GM12878 (cell line): Measurements from ENCODE around the gene TMEM250. TPM values are rescaled to one million over a fixed set of nuclear protein-coding genes. Genes with fewer than 3 reads are reported as not detected.

Experiments
- ATAC-seq: fragments of 200-7000 bp; cut with Tn5 transposase; 3 replicates; pipeline ENCODE4 v1.9.1; 2020; ENCODE audit warnings: mild to moderate bottlenecking, moderate library complexity
- BruUV-seq: library from RNA; stranded (reverse); fragments of 400-500 nt; replicated peaks from 2 replicates; lab custom pipeline; 2021; lab: Mats Ljungman, UMichigan
- CTCF ChIA-PET: fragments of 300-600 bp; sonication (Branson Sonifier 250); formaldehyde crosslinking; extraction: SDS; loops from one replicate; lab custom pipeline; 2021; ENCODE audit warnings: inconsistent platforms; lab: Yijun Ruan, JAX
- POLR2A ChIA-PET: fragments of 350-600 bp; formaldehyde crosslinking; extraction: SDS; loops from one replicate; lab custom pipeline; 2021; ENCODE audit warnings: inconsistent platforms; lab: Charles Lee
- RAD21 ChIA-PET: fragments of 300-600 bp; sonication (Branson Sonifier 250); formaldehyde crosslinking; loops from one replicate; lab custom pipeline; 2023; ENCODE audit warnings: antibody characterized with exemption; ENCODE audit not compliant: unreplicated experiment; lab: Charles Lee
- SMC1A ChIA-PET: fragments of 300-600 bp; sonication (Branson Sonifier 250); formaldehyde crosslinking; loops from one replicate; lab custom pipeline; 2023; ENCODE audit not compliant: unreplicated experiment, uncharacterized antibody; lab: Charles Lee
- DNase-seq: peaks from one replicate; pipeline ENCODE4 v3.0.0-alpha.2; 2011; ENCODE audit warnings: low read depth, low spot score
- FAIRE-seq: peaks from 3 replicates; lab custom pipeline; 2011; peaks lifted over from hg19 to GRCh38; lab: Jason Lieb, UNC
- H2AFZ ChIP-seq: 2 replicates; pipeline ENCODE4 v1.6.0; 2011; ENCODE audit warnings: low read depth, low read length, control low read depth; ENCODE audit not compliant: control insufficient read depth
- H3K27ac ChIP-seq: 2 replicates; pipeline ENCODE4 v1.5.1; 2011; ENCODE audit warnings: control low read depth; ENCODE audit not compliant: control insufficient read depth, insufficient read depth
- H3K27me3 ChIP-seq, 2 experiments: replicated peaks in 1 of 2; 2 replicates each; pipeline versions ENCODE4 v1.6.0 to v1.6.1; 2011; ENCODE audit warnings: low read length in 1 of 2; ENCODE audit not compliant: control insufficient read depth in 2 of 2, insufficient read depth in 2 of 2
- H3K36me3 ChIP-seq, 2 experiments: 2 replicates each; pipeline ENCODE4 v1.5.1; 2011; ENCODE audit warnings: low read length in 1 of 2; ENCODE audit not compliant: control insufficient read depth in 2 of 2, insufficient read depth in 2 of 2
- H3K4me1 ChIP-seq: 2 replicates; pipeline ENCODE4 v1.6.1; 2011; ENCODE audit warnings: mild to moderate bottlenecking, low read length, moderate library complexity, mixed read lengths; ENCODE audit not compliant: control insufficient read depth, insufficient read depth
- H3K4me2 ChIP-seq: 2 replicates; pipeline ENCODE4 v1.6.0; 2011; ENCODE audit warnings: control low read depth; ENCODE audit not compliant: control insufficient read depth, insufficient read depth
- H3K4me3 ChIP-seq: fragments of 200-600 bp; sonication (generic); 2 replicates; pipeline ENCODE4 v1.5.1; 2016
- H3K79me2 ChIP-seq: 2 replicates; pipeline ENCODE4 v1.6.0; 2011; ENCODE audit warnings: low read length; ENCODE audit not compliant: control insufficient read depth, insufficient read depth
- H3K9ac ChIP-seq: 2 replicates; pipeline ENCODE4 v1.8.0; 2011; ENCODE audit warnings: low read length, control low read depth, mixed read lengths; ENCODE audit not compliant: control insufficient read depth, insufficient read depth
- H3K9me3 ChIP-seq: replicated peaks from 3 replicates; pipeline ENCODE4 v1.5.1; 2011; ENCODE audit warnings: mild to moderate bottlenecking, low read length; ENCODE audit not compliant: control insufficient read depth, insufficient read depth
- H4K20me1 ChIP-seq: 2 replicates; pipeline ENCODE4 v1.6.0; 2011; ENCODE audit not compliant: control insufficient read depth, insufficient read depth
- ASH2L ChIP-seq: fragments of 300-600, 200-600 bp; sonication (generic); IDR thresholded peaks from 2 replicates; pipeline ENCODE4 v1.6.1; 2017; ENCODE audit warnings: low read depth, mild to moderate bottlenecking, borderline replicate concordance
- EED ChIP-seq: sonication (generic); IDR thresholded peaks from 2 replicates; pipeline ENCODE4 v1.6.1; 2016; ENCODE audit warnings: antibody characterized with exemption, low read depth
- EP300 ChIP-seq, 2 experiments: fragments of 150-350 bp in 1 of 2; IDR thresholded peaks; 2 replicates each; pipeline ENCODE4 v1.6.1; 2011 to 2012; ENCODE audit warnings: low read depth in 2 of 2, low read length in 2 of 2, borderline replicate concordance in 1 of 2, improper control_type of control experiment in 1 of 2, inconsistent platforms in 1 of 2; ENCODE audit not compliant: control insufficient read depth in 1 of 2
- ETV6 ChIP-seq, 2 experiments: fragments of 450-650 bp in 1 of 2; IDR thresholded peaks in 1 of 2; conservative IDR thresholded peaks in 1 of 2; 2 replicates each; pipeline ENCODE4 v1.6.1; 2014; ENCODE audit warnings: antibody characterized with exemption in 1 of 2, borderline replicate concordance in 1 of 2, low read depth in 1 of 2, mild to moderate bottlenecking in 1 of 2, moderate library complexity in 1 of 2
- KDM1A ChIP-seq: fragments of 200-600 bp; sonication (generic); IDR thresholded peaks from 2 replicates; pipeline ENCODE4 v1.6.1; 2016; ENCODE audit warnings: borderline replicate concordance
- MEF2B ChIP-seq: fragments of 450-650 bp; IDR thresholded peaks from 2 replicates; pipeline ENCODE4 v1.6.1; 2018; ENCODE audit warnings: mild to moderate bottlenecking, moderate library complexity; ENCODE audit not compliant: partially characterized antibody, poor library complexity, severe bottlenecking
- MYB ChIP-seq: fragments of 150-350 bp; IDR thresholded peaks from 2 replicates; pipeline ENCODE4 v1.6.1; 2014; ENCODE audit warnings: mild to moderate bottlenecking, low read depth, low read length, borderline replicate concordance
- NFYA ChIP-seq: IDR thresholded peaks from 2 replicates; pipeline ENCODE4 v1.6.1; 2011; ENCODE audit warnings: low read depth, mild to moderate bottlenecking, low read length, improper control_type of control experiment, borderline replicate concordance
- NR2C1 ChIP-seq: fragments of 450-650 bp; IDR thresholded peaks from 2 replicates; pipeline ENCODE4 v1.6.1; 2017; ENCODE audit warnings: antibody characterized with exemption, mild to moderate bottlenecking, moderate library complexity
- PKNOX1 ChIP-seq: fragments of 450-650 bp; IDR thresholded peaks from 2 replicates; pipeline ENCODE4 v1.6.1; 2016; ENCODE audit warnings: mild to moderate bottlenecking
- POLR2AphosphoS5 ChIP-seq: IDR thresholded peaks from 2 replicates; pipeline ENCODE4 v1.6.1; 2011; ENCODE audit warnings: mild to moderate bottlenecking, low read length, inconsistent platforms
- ZBTB33 ChIP-seq: fragments of 450-650 bp; IDR thresholded peaks from 2 replicates; pipeline ENCODE4 v1.6.1; 2017; ENCODE audit warnings: mild to moderate bottlenecking
- WGBS: methylation state at CpG from one replicate; pipeline ENCODE4 v1.1.6; 2016; ENCODE audit warnings: low lambda C conversion rate; ENCODE audit not compliant: insufficient replicate concordance, insufficient coverage; ENCODE audit errors: missing lambda C conversion rate; 5-methylcytosine and 5-hydroxymethylcytosine counted together
- in situ Hi-C: fragments of 300-500 bp; cut with MboI; formaldehyde crosslinking; loops from 9 replicates; pipeline ENCODE4 v1.14.3; 2018; ENCODE audit warnings: mixed read lengths
- intact Hi-C: fragments of 100-400 bp; cut with micrococcal nuclease; formaldehyde crosslinking; loops from one replicate; pipeline ENCODE4 v1.14.2; 2022; ENCODE audit not compliant: unreplicated experiment
- polyA plus RNA-seq, 11 experiments: library from polyadenylated mRNA; depleted of rRNA in 4 of 11; unstranded in 6 of 11; stranded (reverse) in 5 of 11; fragments of >200 nt; fragmentation: Nextera tagmentation in 4 of 11; fragmentation: Illumina TruSeq in 1 of 11; extraction: Ambion mirVana in 4 of 11; extraction: Trizol in 1 of 11; gene quantifications; 1 replicate in 1 of 11; 2 replicates in 10 of 11; pipeline versions ENCODE4 v1.2.1 to v1.2.3, GENCODE V29; 2011 to 2016; ENCODE audit warnings: inconsistent platforms in 2 of 11, missing spikeins in 2 of 11, low read depth in 1 of 11
- total RNA-seq, 4 experiments: library from RNA; depleted of rRNA in 3 of 4; stranded (reverse); fragments of >200 nt in 3 of 4; fragmentation: Illumina TruSeq in 1 of 4; extraction: Trizol in 1 of 4; gene quantifications; 2 replicates each; pipeline versions ENCODE4 v1.2.1 to v1.2.3, GENCODE V29; 2013 to 2021
- TF ChIP-seq, protein P1 (sequence below): fragments of 450-650 bp; IDR thresholded peaks from 2 replicates; pipeline ENCODE4 v1.6.1; 2017; ENCODE audit warnings: mild to moderate bottlenecking, moderate library complexity
- TF ChIP-seq, protein P2 (sequence below): IDR thresholded peaks from 2 replicates; pipeline ENCODE4 v1.6.1; 2012; ENCODE audit warnings: low read depth, low read length, improper control_type of control experiment

TMEM250 gene
- total and polyA plus RNA-seq, 10 of the 15 experiments (the other 5 are each of a cell fraction or from before 2014, with no cell fraction given) = 0.39 to 39.9 (median 8.5) TPM

DNA sequence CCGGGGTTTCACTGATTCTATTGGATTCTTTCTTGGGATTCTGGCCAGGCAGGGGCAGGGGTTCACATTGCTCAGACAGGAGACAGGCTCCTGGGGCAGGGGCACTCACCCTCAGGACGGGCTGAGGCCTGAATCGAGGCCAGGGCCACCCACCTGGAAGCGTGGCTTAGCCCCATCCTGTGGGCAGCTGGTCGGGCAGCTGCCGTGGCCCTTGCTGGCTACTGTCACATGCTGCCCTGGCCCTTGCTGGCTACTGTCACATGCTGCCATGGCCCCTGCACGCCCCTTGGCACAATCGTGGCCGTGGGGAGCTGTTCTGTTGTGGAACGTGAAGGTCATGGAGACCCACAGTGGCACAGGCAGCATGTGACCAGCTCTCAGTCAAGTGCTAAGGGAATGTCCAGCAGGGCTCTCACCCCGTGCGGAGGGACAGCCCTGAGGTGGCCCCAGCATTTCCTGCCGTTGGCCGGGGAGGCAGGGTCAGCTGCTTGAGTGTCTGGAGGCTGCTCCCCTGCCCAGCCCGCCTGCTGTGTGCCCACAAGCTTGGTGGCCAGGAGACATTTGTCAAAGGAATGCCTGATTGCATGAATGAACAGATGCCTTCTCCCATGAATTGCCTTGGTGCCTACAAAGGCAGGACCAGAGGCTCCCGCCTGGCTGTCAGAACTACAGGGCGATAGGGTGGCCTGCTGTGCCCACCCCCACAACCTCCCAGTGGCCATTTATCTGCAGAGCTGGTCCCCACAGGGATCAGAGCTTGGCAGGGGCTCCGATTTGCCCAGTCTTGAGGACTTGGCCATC is 16.9 kb upstream of the TMEM250 start:
- Histone ChIP-seq H3K27me3 (peaks cover 0 to 2% of the 10 kb centered on the region in 2 experiments; a peak in 2 of 4 replicates), H3K27ac (no peak overlapping the region), H3K36me3 (no peaks in the 10 kb centered on the region), H3K4me3 (no peak overlapping the region), H3K9ac (no peak overlapping the region), H3K4me1 (no peaks in the 10 kb centered on the region), H3K79me2 (no peaks in the 10 kb centered on the region), H2AFZ (no peak overlapping the region), H3K4me2 (no peak overlapping the region), H4K20me1 (no peaks in the 10 kb centered on the region), H3K9me3 (no peaks in the 10 kb centered on the region)
- no peak for DNase-seq
- ChIA-PET SMC1A (no interaction called here), RAD21 (no interaction called here), CTCF (no interaction called here), POLR2A (interaction anchor here (0.6 kb wide), 1 partner anchor 209 kb away, joined by 3 read pairs; no protein-coding TSS in a partner anchor)
- ATAC-seq = no peak
- BruUV-seq = no TSS peak
- in situ Hi-C loops = no loop called here
- 16% methylated on average over 18 of the region's 18 CpGs for WGBS
- no peak for FAIRE-seq
- intact Hi-C loops = no loop called here
- no peak for TF ChIP-seq ASH2L
- TF ChIP-seq ETV6 (conservative IDR thresholded peaks at IDR 0.05 in 1 of 2, IDR thresholded peaks at IDR 0.05 in 1 of 2; ENCODE audit: borderline replicate concordance in 1 of 2, low read depth in 1 of 2) = no peak
- TF ChIP-seq, protein P1, sequence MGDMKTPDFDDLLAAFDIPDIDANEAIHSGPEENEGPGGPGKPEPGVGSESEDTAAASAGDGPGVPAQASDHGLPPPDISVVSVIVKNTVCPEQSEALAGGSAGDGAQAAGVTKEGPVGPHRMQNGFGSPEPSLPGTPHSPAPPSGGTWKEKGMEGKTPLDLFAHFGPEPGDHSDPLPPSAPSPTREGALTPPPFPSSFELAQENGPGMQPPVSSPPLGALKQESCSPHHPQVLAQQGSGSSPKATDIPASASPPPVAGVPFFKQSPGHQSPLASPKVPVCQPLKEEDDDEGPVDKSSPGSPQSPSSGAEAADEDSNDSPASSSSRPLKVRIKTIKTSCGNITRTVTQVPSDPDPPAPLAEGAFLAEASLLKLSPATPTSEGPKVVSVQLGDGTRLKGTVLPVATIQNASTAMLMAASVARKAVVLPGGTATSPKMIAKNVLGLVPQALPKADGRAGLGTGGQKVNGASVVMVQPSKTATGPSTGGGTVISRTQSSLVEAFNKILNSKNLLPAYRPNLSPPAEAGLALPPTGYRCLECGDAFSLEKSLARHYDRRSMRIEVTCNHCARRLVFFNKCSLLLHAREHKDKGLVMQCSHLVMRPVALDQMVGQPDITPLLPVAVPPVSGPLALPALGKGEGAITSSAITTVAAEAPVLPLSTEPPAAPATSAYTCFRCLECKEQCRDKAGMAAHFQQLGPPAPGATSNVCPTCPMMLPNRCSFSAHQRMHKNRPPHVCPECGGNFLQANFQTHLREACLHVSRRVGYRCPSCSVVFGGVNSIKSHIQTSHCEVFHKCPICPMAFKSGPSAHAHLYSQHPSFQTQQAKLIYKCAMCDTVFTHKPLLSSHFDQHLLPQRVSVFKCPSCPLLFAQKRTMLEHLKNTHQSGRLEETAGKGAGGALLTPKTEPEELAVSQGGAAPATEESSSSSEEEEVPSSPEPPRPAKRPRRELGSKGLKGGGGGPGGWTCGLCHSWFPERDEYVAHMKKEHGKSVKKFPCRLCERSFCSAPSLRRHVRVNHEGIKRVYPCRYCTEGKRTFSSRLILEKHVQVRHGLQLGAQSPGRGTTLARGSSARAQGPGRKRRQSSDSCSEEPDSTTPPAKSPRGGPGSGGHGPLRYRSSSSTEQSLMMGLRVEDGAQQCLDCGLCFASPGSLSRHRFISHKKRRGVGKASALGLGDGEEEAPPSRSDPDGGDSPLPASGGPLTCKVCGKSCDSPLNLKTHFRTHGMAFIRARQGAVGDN = no peak
- no peak for TF ChIP-seq NFYA
- TF ChIP-seq EED = no peak
- TF ChIP-seq POLR2AphosphoS5 = no peak
- no peak for TF ChIP-seq KDM1A
- TF ChIP-seq MEF2B = no peak
- TF ChIP-seq PKNOX1 = no peak
- TF ChIP-seq, protein P2, sequence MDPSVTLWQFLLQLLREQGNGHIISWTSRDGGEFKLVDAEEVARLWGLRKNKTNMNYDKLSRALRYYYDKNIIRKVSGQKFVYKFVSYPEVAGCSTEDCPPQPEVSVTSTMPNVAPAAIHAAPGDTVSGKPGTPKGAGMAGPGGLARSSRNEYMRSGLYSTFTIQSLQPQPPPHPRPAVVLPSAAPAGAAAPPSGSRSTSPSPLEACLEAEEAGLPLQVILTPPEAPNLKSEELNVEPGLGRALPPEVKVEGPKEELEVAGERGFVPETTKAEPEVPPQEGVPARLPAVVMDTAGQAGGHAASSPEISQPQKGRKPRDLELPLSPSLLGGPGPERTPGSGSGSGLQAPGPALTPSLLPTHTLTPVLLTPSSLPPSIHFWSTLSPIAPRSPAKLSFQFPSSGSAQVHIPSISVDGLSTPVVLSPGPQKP = no peak
- no peak for TF ChIP-seq NR2C1
- no peak for TF ChIP-seq EP300 (IDR thresholded peaks at IDR 0.05; ENCODE audit: borderline replicate concordance in 1 of 2, control insufficient read depth in 1 of 2, low read depth in 2 of 2, low read length in 2 of 2)
- TF ChIP-seq ZBTB33 = no peak
- TF ChIP-seq MYB = no peak
